Left cardiac atrium (tissue), 4 donors: ENCODE results near the gene MAML2. TPM values are rescaled to one million over a fixed set of nuclear protein-coding genes. Genes with fewer than 3 reads are reported as not detected.

Experiments
- ATAC-seq, 2 donors: fragments of 200-7000 bp; cut with Tn5 transposase; one replicate each; pipeline ENCODE4 v1.9.1; 2020; ENCODE audit warnings: mild to moderate bottlenecking in 2 of 2, moderate library complexity in 2 of 2
- DNase-seq: peaks from one replicate; pipeline ENCODE4 v3.0.0-alpha.2; 2020
- intact Hi-C, 2 donors: fragments of 100-400 bp; cut with DNase I; formaldehyde crosslinking; loops; one replicate each; pipeline versions ENCODE4 v1.14.1 to v1.15.1; 2022 to 2023
- total RNA-seq, 2 donors: library from RNA; stranded (reverse); fragmentation: NEBNext Ultra II Directional; extraction: Animal tissue kit (Norgen Biotek cat#: 25700); gene quantifications; one replicate each; pipeline ENCODE4 v1.2.1, GENCODE V29; 2021
- donor health status: DM: no; HTN: yes; CAD: no.
- donor health status: DM: no; HTN: yes; CAD: no; lungs with severe emphysema.
- donor health status: DM: yes; HTN: yes; CAD: no.
- donor health status: Dilated cardiomyopathy.

MAML2 gene
- total RNA-seq, 2 donors from 2014 or later = 6.8 to 9.3 TPM

DNA sequence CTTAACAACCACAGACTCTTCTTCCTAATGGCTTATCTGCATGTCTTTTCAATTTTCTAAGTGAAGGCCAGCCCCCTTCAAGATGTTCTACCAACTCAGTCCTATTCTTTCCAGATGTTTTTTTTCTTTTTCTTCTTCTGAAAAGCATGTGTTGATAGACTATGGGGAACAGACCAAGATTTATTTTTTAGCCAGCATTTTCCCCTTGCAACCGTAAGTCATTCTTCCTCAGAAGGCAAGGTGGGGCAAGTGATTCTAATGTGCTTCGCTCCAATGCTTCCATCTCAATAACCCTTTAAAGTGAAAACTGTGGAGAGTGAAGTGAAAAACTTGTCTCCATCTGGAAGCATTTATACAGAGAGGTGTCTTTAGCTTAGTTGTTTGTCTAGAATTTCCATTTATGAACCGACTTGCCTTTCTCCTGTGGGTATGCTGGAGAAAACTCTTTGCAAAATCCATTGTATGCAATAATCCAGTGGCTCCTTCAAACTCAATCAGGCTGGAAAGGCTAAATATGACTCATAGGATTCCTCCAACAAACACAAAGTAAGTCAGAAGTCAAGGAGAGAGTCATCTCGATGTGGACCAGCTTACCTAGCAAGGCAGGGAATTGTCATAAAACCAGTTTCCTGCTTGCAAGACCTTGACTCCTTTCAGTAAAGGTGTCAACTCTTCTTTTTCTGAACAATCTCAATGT is 83.7 kb downstream of the MAML2 start:
- ATAC-seq = peak; percentile 24 to 45
- intact Hi-C loops = no loop called here
- no peak for DNase-seq

DNA sequence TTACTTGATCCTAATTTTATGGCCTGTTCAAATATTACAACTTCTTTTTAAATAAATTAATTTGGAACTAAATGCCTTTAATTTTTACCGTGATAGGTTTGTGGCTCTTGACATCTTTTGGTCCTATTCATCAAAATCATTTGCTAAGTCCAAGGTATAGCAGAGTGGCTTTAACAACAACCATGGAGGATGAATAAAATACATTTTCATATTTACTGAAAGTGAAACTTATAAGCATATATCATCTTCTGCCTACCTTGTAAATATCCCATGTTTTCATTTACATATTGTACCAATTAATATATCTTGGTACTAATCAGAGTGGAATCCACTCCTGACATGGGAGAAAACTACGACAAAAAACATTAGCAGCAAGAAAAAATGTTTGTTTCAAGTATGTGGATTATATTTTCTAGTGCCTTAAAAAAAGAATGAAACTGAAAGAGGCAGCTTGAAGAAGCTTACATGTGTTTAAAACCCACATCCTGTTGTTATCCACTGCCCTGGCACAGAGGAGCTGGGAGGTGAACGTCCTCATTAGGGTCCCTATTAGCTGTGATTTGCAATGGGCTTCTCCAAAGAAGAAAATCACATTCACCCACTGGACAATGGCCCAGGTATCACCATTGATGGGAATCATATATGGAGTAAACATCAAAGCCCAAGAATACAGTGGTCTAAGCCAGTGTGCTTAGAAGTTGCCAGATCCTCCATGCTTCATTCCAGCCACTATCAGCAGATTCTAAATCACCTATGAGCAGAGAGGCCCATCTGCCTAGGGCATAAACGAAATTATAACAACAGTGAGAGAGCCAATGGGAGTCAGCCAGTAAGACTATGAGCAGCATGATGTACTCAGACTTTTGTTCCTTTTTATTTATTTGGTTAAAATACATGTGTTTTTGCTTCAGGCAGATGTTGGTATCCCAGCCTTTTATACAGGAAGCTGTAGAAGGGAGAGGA is 84.7 kb downstream of the MAML2 start:
- intact Hi-C loops = no loop called here
- no peak for DNase-seq
- ATAC-seq = peak; percentile 34 to 47

DNA sequence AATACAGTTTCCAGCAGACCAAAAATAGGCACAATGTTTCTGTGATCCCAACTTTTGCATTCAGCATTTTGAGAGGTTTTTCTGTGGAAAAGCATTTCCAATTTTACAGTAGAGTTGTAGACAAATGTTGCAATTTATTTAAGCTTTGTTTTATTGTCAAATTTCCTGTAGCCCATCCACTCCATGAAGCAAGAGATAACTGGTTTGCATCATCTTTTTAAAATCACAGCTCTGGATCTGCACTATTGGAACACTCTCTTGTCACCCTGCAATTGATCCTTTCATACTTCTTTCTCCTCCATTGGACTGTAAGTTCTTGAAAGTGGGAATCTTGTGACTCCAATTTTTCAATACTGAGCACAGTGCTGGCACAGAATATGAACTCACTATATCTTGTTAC is 86.0 kb downstream of the MAML2 start:
- ATAC-seq = no peak
- no peak for DNase-seq
- intact Hi-C loops = no loop called here

DNA sequence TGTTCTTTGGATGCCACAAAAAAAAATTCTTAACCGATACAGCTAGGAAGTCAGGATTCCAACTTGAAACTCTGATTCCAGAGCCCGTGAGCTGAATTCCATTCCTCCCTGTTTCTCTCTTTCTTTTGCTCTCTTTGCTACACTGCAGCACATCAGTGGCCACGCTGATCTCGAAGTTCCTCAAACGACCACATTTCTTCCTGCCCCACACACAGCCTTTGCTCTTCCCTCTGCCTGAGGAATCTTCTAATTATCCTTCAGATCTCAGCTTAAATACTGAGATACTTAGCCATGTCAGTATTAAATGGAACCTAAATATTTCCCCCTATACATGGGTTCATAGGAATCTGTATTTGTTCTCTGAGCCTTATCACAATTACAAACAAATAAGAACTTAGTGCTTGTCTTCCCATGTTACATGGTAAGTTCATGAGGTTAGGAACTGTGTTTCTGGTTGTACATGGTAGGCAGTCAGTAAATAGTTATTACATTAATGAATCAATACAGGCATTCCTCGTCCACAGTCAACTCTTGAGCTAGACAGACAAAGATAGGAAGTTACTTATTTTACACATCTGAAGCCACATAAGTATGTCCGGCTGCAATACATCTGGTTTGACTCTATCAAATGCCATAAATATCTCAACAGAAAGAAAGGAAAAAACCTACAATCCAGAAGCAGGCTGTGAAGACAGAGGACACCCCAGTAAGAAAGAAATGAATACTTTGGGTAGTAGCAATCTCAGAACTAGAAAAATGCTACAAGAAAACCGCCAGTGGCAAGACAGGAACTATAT is 86.6 kb downstream of the MAML2 start:
- no peak for DNase-seq
- intact Hi-C loops = no loop called here

DNA sequence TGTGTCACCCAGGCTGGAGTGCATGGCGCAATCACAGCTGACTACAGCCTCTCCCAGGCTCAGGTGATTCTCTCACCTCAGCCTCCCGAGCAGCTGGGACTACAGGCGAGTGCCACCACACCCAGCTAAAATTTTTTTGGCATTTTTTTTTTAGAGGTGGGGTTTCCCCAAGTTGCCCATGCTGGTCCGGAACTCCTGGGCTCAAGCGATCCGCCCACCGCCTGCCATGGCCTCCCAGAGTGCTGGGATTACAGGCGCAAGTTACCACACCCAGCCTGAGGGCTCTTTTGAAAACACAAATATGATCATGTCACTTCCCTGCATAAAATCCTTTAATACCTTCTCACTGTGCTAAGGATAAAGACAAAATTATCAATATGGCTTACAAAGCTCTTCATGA is 88.1 kb downstream of the MAML2 start:
- ATAC-seq (no peak), DNase-seq (no peak)
- intact Hi-C loops = no loop called here

More for the DNA sequence above, 86.6 kb downstream of the MAML2 start:
- peak in 1 of 2 donors; percentile 26 for ATAC-seq

DNA sequence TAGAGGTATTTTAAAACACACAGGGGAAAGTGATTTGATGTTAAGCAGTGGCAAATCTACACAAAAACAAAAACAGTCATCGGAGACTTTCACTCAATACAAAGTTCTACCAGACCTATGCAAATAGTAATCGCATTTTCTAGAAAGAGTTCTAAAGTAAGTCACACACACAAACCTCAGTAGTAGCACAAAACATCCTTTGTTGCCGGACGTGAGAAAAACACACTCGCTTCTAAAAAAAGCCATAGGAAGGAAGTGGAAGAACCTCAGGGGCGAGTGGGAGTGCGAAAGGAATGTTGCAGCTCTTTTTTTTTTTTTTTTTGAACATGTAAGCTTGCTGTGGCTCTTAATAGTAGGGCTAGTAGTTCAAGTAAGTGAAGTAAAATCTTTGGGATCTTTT is 88.9 kb downstream of the MAML2 start:
- intact Hi-C loops = no loop called here
- DNase-seq (peak; percentile 37), ATAC-seq (peak; percentile 47 to 63)

DNA sequence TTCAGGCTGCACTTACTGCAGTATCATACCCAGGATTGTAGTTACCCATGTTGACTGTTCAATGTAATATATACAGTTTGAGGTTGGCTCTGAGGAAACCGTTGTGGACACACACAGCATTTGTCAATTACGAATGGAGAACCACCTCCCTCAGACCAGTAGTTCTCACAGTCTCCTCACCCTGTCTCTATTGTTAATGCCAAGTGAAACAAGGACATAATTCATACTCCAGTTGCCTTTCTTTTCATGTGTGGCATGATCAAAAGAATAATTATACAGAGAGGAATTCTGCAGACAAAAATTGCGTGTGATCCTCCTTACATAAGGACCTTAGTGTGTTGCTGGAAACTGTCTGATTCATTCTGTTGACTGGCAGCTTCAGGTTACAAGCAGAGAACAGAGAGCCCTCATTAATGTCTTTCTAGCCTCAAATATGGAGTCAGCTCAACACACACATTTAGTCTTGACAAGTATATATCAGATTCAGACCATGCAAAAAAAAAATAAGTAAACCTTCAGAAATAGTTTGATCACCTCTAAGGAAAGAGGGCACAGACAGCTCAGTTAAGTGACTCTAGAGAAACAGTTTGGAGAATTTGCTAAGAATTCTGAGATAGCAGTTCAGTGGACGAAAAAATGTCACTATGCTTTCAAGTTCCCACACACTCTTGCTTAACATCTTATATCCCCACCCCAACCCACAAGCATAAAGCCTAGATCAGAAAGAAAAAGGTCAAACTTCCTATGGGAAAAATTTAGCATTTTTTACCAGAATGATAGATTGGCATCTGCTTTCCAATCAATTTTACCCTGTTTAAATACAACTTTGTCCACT is 96.1 kb downstream of the MAML2 start:
- intact Hi-C loops = no loop called here
- ATAC-seq (no peak), DNase-seq (no peak)

DNA sequence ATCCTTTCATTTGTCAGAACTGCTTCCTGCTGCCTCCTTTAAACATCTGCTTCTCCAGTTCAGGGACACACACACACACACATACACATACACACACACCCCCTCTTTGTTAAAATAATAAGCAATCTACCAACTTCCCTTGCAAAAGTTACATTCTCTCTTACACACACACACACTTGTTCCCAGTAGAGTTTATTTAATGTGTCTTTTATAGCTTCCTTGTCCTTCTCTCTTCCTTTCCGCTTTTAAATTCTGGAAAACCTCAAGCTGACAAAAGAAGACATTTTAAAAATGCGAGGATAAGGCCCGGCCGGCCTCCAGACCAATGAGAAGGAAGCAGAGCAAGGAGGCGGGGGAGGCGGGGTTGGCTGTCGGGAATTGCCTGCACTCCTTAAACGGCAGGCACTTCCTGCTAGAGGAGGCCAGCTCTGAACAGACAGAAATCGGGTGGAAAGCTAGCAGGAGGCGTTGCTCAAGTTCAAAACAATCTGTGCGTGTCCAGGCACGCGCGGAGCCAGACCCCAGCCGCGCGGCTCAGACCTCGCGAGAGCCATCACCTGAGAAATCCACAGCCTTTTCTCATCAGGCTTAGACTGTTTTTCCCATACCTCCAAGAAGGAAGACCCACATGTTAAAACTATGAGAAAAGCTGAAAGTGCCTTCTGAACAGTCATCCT is 99.9 kb downstream of the MAML2 start:
- intact Hi-C loops = loop anchor here in 1 of 2 donors (2.0 kb wide), 1 partner anchor 96 kb away; no protein-coding TSS in a partner anchor
- ATAC-seq (peak; percentile 99), DNase-seq (peak; percentile 97)

DNA sequence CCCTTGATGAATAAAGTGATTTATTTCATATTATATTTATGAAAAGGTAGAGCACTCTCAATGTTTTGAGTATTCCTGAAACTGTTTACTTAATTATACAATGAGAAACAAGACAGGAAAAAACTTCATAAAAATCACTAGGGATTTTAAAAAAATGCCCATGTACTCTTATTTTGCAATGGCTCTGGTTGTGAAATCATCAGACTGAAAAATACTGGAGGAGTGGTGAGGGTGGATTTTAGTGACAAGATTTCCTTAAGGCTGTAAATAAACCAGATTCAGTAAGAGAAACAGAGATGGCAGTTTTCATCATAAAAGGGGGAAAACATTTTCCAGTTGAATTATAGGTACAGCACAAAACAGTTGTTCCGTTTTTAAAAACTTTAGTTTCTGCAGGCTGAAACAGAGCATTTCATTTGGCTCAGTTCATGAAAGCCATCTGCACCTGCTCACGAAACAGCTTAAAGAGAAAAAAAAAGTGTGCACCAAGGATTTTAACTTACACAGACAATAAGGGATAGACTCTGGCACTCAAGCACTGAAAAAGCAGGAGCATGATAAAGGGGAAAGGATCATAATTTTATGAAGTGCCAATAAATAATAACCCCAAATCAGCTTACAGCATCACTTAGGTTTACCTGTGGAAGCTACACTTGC is 100.7 kb downstream of the MAML2 start:
- DNase-seq = no peak
- intact Hi-C loops = loop anchor here in 1 of 2 donors (2.0 kb wide), 1 partner anchor 96 kb away; no protein-coding TSS in a partner anchor
- ATAC-seq = no peak

DNA sequence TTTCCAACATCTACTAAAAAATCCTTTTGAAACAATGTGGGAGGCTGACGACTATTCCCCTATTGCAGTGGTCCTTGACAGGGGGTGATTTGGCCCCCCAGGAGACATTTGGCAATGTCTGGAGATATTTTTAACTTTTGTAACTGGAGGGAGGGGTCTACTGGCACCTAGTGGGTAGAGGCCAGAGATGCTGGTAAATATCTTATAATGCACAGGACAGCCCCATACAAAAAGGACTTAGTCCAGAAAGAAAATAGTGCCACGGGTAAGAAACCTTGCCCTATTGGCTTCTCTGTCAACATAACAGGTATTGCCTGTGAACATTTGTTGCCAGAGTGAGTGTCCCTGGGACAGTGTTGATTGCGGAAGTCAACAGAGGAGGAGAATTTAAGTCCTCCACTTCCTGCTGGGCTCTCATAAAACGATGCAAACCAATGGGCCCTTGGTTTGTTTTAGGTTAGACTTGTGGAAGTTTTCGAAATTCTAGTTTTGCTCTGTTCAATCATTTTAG is 101.6 kb downstream of the MAML2 start:
- ATAC-seq (no peak), DNase-seq (no peak)
- intact Hi-C loops = no loop called here

DNA sequence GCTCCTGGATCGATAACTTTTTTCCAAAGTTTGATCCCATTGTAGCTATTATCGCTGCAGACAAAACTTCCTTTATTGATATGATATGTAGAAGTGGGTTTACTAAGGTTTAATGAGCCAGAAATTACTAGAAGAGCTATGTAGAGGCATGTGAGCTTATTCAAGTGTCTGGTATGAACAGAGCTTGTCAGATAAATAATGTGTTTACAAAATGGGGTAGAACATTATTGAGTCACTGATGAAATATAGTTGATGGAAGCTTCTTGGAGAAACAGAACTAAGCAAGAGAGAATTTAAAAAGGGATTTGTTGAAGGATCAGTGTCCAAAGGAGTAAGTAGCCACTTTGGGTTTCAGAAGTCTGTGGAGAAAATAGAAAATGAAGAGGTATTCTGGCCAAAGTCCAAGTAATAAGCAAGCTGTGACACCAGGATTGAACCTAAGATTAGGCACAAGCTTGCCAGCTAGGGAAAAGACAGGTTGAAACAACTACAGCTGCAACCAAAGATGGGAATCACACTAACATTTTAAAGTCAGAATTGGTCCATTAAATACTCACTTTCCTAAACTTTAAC is 104.3 kb downstream of the MAML2 start:
- ATAC-seq (no peak), DNase-seq (no peak)
- intact Hi-C loops = no loop called here

DNA sequence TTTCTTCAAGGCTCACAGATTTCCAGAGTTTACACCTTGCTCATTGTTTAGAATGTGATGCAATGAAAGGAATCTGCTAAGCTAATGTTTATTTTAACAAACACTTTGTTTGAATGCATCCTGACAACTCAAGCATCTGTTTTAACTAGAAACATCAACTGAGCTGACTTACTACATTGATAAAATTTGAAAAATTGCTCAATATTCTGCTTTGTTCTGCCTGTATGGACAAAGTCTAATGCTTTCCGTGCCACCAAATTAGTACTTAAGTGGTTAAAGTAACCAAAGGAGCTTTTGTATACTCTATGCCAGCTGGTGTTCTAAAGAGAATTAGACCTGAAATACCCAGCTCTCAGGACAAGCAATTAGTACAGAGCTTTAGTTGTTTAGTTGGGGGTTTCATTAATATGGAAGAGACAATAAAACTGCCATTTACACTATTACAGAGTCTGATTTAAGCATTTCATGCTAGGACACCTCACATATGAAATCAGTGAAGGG is 105.2 kb downstream of the MAML2 start:
- intact Hi-C loops = no loop called here
- DNase-seq (no peak), ATAC-seq (no peak)

DNA sequence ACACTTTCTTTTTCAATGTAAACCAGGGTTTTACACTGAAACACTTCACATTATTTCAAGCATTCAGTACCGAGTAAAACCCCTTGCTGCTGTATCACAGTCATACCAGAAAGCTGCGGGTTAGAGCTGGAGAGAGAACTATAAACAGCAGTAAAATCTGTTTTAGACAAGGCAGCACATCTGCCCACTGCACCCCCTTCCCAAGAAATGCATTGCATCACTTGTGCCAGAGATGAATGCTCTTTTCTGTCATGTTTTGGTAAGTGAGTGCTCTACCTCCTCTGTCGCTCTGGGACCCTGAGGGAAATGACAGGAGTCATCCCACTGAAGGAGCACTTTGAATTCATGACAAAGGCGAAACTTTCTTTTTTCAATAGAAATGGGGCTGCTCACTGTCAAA is 107.2 kb downstream of the MAML2 start:
- ATAC-seq = no peak
- intact Hi-C loops = no loop called here
- no peak for DNase-seq

DNA sequence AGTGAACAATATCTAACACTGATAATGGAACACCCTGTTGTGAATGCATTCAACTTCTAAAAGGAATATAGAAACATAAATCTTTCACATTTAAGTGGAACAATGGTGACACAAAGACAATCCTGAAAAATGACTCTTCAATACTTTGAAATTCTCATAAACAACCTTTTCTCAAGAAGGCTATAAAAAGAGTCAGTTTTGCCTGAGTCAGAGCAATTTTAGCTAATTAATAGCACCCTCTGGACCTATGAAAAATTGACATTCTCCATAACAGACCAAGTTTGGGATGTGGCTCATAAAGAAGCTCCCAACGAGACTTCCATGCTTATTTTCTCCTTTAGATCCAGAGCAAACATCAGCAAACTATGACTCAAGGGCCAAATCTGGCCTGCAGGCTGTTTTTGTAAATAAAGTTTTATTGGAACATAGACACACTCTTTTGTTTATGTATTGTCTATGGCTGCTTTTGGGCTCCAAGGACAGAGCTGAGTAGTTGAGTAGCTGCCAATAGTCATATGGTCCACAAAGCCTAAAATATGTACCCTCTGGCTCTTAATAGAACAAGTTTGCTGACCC is 108.0 kb downstream of the MAML2 start:
- DNase-seq (no peak), ATAC-seq (no peak)
- intact Hi-C loops = no loop called here

DNA sequence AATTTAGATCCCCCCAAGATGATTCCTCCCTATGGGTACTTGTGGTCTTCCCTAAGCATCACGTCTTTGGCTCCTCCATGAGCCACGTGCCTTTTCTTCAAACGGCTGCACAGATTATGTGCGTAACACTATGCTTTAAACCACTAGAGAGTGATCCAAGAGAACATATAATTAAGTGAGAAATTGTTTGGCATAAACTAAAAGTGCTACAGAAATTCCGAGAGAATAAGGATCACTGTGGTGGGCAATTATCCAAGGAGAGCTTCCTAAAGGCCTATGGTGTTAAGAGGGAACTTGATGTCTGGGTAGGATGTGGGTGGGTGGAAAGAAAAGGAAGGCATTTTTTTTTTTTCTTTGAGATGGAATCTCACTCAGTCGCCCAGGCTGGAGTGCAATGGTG is 110.9 kb downstream of the MAML2 start:
- ATAC-seq = no peak
- intact Hi-C loops = no loop called here
- no peak for DNase-seq

DNA sequence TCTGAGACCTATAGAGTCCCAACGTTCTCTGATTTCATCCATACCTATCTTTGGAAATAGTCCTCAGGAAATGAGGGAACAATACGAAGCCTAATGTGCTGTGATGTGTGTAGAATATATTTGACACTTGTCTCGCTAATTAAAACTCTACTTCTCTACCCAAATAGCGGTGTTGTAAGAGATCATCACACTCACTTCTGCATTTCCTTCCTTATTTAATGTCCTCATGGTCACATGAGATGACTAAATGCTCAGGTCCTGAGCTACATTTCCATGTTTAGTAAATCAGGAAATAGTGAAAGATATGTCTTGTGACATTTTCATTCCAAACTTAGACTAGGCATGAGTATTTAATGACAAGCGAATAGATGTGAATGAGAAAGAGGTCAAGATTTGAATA is 112.3 kb downstream of the MAML2 start:
- DNase-seq = no peak
- ATAC-seq = no peak
- intact Hi-C loops = no loop called here
